ENCODE results near the gene CAV2.

DNA sequence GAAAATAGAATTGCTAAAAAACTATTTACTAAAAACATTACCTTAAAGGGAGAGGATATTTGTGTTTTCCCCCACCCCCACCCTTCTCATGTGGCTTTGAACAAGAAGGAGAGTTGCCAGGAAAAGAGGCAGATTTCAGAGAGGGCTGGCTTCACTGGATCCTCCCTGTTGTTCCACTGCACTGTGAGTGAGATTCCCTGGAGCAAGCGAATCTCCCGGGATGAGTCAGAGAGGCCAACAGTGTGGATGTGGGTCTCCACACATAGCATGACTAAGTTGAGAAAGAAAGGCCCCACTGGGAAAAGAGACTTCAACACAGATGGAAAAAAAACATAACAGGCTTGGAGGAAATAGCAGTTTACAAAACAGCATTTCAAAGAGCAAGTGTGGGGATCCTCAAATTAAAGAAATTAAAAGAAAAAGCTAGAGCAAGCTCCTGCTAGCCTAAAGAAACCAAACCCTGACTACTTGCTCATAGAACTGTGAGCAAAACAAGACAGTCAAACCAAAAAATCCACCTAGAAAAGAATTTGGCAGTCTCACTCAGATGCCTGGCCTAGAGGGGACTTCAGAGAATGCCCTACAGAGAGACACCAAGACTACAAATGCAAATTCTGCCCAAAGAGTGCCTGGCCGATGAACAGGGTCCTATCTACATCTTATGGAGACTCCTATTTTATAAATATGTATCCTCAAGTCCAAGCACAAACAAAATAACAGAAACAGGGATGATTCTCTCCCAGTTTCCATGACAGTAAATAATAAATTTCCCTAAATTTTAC is 28.7 kb downstream of the CAV2 start:
- TF ChIP-seq CTCF (IDR thresholded peaks at IDR 0.05; ENCODE audit: low read depth, low read length, poor library complexity, severe bottlenecking) (no peak), EZH2phosphoT487 (IDR thresholded peaks at IDR 0.05; ENCODE audit: borderline replicate concordance, low read length) (no peak)

All from DOHH2 (cell line).